Activated T-helper 17 cell treated with anti-CD3 and anti-CD28 coated beads, Interleukin-2, amount 50 U/mL, for 72 hours (primary cell): ENCODE results near the gene GPR15. TPM values are rescaled to one million over a fixed set of nuclear protein-coding genes. Genes with fewer than 3 reads are reported as not detected.

Experiments
- ATAC-seq: fragments of 150-1000 bp; cut with Tn5 transposase; replicated peaks from 2 replicates; pipeline ENCODE4 v1.10.0; 2021; ENCODE audit warnings: mild to moderate bottlenecking, moderate library complexity
- H3K27ac Mint-ChIP-seq: one replicate; pipeline ENCODE4 v1.8.0; 2022; ENCODE audit warnings: mixed read lengths
- H3K27me3 Mint-ChIP-seq: one replicate; pipeline ENCODE4 v1.8.0; 2022; ENCODE audit warnings: mixed read lengths
- H3K36me3 Mint-ChIP-seq: one replicate; pipeline ENCODE4 v1.8.0; 2022; ENCODE audit warnings: low read depth, mild to moderate bottlenecking, mixed read lengths
- H3K4me1 Mint-ChIP-seq: one replicate; pipeline ENCODE4 v1.8.0; 2022; ENCODE audit warnings: mixed read lengths
- H3K4me3 Mint-ChIP-seq: one replicate; pipeline ENCODE4 v1.8.0; 2022; ENCODE audit warnings: mild to moderate bottlenecking, mixed read lengths
- H3K9me3 Mint-ChIP-seq: one replicate; pipeline ENCODE4 v1.8.0; 2022; ENCODE audit warnings: mixed read lengths
- total RNA-seq, 2 donors: library from RNA; stranded (reverse); gene quantifications; one replicate each; pipeline ENCODE4 v1.2.3, GENCODE V29; 2022

Gene GPR15
- 10 to 100 TPM; 24.0 to 52.1 TPM for total RNA-seq

DNA sequence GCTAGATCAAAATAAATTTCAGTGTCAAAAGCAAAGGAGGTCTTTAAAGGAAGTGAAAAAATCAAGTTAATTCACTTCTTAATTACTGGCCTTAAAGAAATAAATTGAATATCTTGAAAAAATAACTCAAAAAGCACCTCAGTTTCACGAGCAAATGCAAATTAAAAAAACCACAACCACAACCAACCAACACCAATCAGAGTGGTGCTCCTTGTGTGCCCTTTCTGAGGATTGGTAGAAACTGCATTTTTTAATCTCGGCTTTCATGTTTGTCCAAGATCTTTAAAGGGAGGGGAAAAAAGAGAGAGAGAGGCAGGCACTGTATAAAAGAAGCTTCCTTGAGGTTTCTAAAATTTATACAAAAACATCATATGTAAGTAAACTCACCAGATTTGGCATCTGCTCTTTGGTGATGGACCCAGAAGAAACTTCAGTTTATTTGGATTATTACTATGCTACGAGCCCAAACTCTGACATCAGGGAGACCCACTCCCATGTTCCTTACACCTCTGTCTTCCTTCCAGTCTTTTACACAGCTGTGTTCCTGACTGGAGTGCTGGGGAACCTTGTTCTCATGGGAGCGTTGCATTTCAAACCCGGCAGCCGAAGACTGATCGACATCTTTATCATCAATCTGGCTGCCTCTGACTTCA is at the start of gene GPR15:
GPR15 (plus strand) TSS at position 357 of the 653 bp plus-strand sequence; CDS start at position 413, 56 bp downstream.
- Mint-ChIP-seq H3K4me1 (peaks cover 17% of the 10 kb centered on the region), H3K27ac (peak within 1 kb of the TSS; percentile 19), H3K4me3 (peak within 1 kb of the TSS; percentile 63), H3K9me3 (no peaks in the 10 kb centered on the region), H3K36me3 (peaks cover 79% of the 10 kb centered on the region), H3K27me3 (no peaks in the 10 kb centered on the region)
- peak; percentile 27 for ATAC-seq

GRCh38 chr3:98482717-98483482 is 48.9 kb upstream of the GPR15 start:
- H3K36me3 Mint-ChIP-seq, result no peaks in the 10 kb centered on the region
- H3K27me3 Mint-ChIP-seq, result peaks cover 4% of the 10 kb centered on the region
- H3K4me3 Mint-ChIP-seq, result no peak overlapping the region
- peaks cover 20% of the 10 kb centered on the region for H3K9me3 Mint-ChIP-seq
- no peaks in the 10 kb centered on the region for H3K4me1 Mint-ChIP-seq
- H3K27ac Mint-ChIP-seq, result no peak overlapping the region
- no peak for ATAC-seq

DNA sequence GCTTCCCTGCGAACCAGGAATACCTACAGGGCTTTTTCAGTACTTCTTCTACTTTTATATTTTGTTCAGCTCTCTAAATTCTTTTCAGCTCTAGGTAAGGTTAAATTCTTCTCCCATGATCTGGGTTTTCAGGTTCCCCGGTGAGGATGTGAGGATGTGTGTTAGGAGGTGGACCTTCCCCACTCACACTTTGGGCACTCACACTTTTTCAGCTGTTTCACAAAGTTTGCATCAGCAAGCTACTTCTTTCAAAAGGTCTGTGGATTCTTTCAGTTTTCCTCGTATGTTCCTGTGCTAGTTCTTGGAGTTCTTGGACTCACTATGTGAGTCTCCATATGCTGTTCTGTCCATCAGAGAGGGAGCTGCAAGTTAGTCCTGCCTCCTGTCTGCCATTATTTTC is 48.2 kb upstream of the GPR15 start:
- H3K4me1 Mint-ChIP-seq, result no peaks in the 10 kb centered on the region
- no peaks in the 10 kb centered on the region for H3K36me3 Mint-ChIP-seq
- no peak for ATAC-seq
- H3K4me3 Mint-ChIP-seq, result no peak overlapping the region
- H3K27me3 Mint-ChIP-seq, result peaks cover 4% of the 10 kb centered on the region
- no peak overlapping the region for H3K27ac Mint-ChIP-seq
- H3K9me3 Mint-ChIP-seq, result peaks cover 26% of the 10 kb centered on the region

DNA sequence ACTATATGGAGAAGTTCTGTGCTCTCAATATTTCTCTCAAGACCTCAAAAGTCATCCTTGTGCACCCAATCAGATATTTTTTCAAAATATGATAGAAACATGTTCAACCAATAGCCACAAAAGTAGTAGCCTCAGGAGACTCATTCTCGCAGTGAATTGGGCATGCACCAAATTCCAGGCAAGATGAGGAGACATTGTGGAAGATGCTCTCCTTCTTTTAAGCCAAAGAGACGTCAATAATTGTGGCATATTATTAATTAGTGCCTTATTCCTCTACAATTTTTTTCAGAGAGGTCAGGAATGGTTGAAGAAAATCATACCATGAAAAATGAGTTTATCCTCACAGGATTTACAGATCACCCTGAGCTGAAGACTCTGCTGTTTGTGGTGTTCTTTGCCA is 34.4 kb upstream of the GPR15 start, which contains the start of gene OR5K2:
OR5K2 (plus strand) TSS at position 301 of the 400 bp plus-strand sequence; CDS start at position 301, 0 bp downstream.
- no peak within 1 kb of the TSS for H3K27ac Mint-ChIP-seq
- H3K36me3 Mint-ChIP-seq, result no peaks in the 10 kb centered on the region
- no peak within 1 kb of the TSS for H3K4me3 Mint-ChIP-seq
- peaks cover 4% of the 10 kb centered on the region for H3K9me3 Mint-ChIP-seq
- no peak for ATAC-seq
- peaks cover 2% of the 10 kb centered on the region for H3K4me1 Mint-ChIP-seq
- H3K27me3 Mint-ChIP-seq, result no peaks in the 10 kb centered on the region

GRCh38 chr3:98500019-98500418 is 31.8 kb upstream of the GPR15 start:
- H3K27ac Mint-ChIP-seq, result no peak overlapping the region
- H3K27me3 Mint-ChIP-seq, result no peaks in the 10 kb centered on the region
- no peak overlapping the region for H3K4me3 Mint-ChIP-seq
- peaks cover 7% of the 10 kb centered on the region for H3K4me1 Mint-ChIP-seq
- H3K9me3 Mint-ChIP-seq, result no peaks in the 10 kb centered on the region
- ATAC-seq, result no peak
- no peaks in the 10 kb centered on the region for H3K36me3 Mint-ChIP-seq

- H3K36me3 Mint-ChIP-seq, result peaks cover 6% of the 10 kb centered on the region
- no peaks in the 10 kb centered on the region for H3K9me3 Mint-ChIP-seq
- H3K4me3 Mint-ChIP-seq, result no peak overlapping the region
- no peak overlapping the region for H3K27ac Mint-ChIP-seq
- ATAC-seq, result no peak
- H3K27me3 Mint-ChIP-seq, result no peaks in the 10 kb centered on the region
- peaks cover 7% of the 10 kb centered on the region for H3K4me1 Mint-ChIP-seq
These were observed 30.5 kb upstream of the GPR15 start for GRCh38 chr3:98501270-98501669.

GRCh38 chr3:98501863-98502576 is 29.8 kb upstream of the GPR15 start:
- Mint-ChIP-seq H3K27ac (no peak overlapping the region), H3K4me1 (peaks cover 7% of the 10 kb centered on the region), H3K9me3 (no peaks in the 10 kb centered on the region), H3K36me3 (peaks cover 13% of the 10 kb centered on the region), H3K4me3 (no peak overlapping the region), H3K27me3 (no peaks in the 10 kb centered on the region)
- ATAC-seq, result no peak

DNA sequence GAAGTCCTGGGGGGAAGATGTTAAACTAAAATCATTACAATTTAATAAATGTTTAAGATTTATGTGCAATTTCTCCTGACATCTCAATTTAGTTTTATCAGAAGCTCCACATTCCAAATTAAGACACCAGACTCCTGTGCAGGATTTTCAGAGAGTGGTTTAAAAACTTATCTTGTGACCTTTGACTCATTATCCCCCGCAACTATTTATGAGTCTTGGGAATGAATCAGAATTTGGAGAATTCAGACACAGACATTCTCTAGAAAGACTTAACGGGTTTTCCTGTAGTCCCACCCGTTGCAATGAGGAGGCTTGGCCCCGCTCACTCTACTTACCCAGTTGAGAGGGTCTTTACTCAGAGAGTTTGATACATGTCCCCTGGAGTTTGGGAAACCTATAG is 27.2 kb upstream of the GPR15 start:
- Mint-ChIP-seq H3K4me3 (no peak overlapping the region), H3K36me3 (peaks cover 37% of the 10 kb centered on the region), H3K27me3 (no peaks in the 10 kb centered on the region), H3K9me3 (no peaks in the 10 kb centered on the region), H3K4me1 (peaks cover 20% of the 10 kb centered on the region), H3K27ac (no peak overlapping the region)
- no peak for ATAC-seq

GRCh38 chr3:98508582-98508981 is 23.2 kb upstream of the GPR15 start:
- no peaks in the 10 kb centered on the region for H3K9me3 Mint-ChIP-seq
- peaks cover 21% of the 10 kb centered on the region for H3K4me1 Mint-ChIP-seq
- H3K4me3 Mint-ChIP-seq, result no peak overlapping the region
- ATAC-seq, result peak; percentile 72
- H3K27me3 Mint-ChIP-seq, result no peaks in the 10 kb centered on the region
- peaks cover 77% of the 10 kb centered on the region for H3K36me3 Mint-ChIP-seq
- peak overlapping the region; percentile 7 for H3K27ac Mint-ChIP-seq

DNA sequence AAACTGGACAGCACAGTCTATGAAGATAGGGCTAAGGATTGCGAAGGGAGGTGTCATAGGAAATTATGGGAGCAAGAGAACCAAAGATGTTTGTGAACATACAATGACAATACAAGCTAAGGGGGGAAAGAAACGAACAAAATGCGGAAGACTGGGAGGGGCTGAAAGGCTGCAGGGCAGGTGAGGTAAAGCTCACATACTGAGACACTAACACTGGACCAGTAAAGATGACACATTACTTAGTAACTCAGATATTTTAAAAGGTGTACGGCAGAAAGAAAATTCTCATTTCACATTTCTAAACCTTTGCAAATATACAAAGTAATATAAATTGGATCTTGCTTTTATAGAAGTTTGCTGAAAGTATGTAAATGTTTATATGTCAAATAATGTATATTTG is 19.2 kb upstream of the GPR15 start:
- H3K36me3 Mint-ChIP-seq, result peaks cover 98% of the 10 kb centered on the region
- no peaks in the 10 kb centered on the region for H3K9me3 Mint-ChIP-seq
- H3K4me3 Mint-ChIP-seq, result no peak overlapping the region
- no peak for ATAC-seq
- H3K4me1 Mint-ChIP-seq, result peaks cover 33% of the 10 kb centered on the region
- H3K27ac Mint-ChIP-seq, result no peak overlapping the region
- no peaks in the 10 kb centered on the region for H3K27me3 Mint-ChIP-seq

- peak; percentile 56 for ATAC-seq
- no peaks in the 10 kb centered on the region for H3K9me3 Mint-ChIP-seq
- peaks cover 98% of the 10 kb centered on the region for H3K36me3 Mint-ChIP-seq
- H3K4me3 Mint-ChIP-seq, result peak overlapping the region; percentile 26
- H3K27ac Mint-ChIP-seq, result peak overlapping the region; percentile 12
- H3K27me3 Mint-ChIP-seq, result no peaks in the 10 kb centered on the region
- peaks cover 34% of the 10 kb centered on the region for H3K4me1 Mint-ChIP-seq
These were observed 18.7 kb upstream of the GPR15 start for GRCh38 chr3:98513091-98513511.

GRCh38 chr3:98513736-98514135 is 18.0 kb upstream of the GPR15 start:
- no peaks in the 10 kb centered on the region for H3K9me3 Mint-ChIP-seq
- H3K27ac Mint-ChIP-seq, result peak overlapping the region; percentile 12
- peaks cover 98% of the 10 kb centered on the region for H3K36me3 Mint-ChIP-seq
- ATAC-seq, result peak; percentile 71
- peaks cover 32% of the 10 kb centered on the region for H3K4me1 Mint-ChIP-seq
- peak overlapping the region; percentile 26 for H3K4me3 Mint-ChIP-seq
- no peaks in the 10 kb centered on the region for H3K27me3 Mint-ChIP-seq

DNA sequence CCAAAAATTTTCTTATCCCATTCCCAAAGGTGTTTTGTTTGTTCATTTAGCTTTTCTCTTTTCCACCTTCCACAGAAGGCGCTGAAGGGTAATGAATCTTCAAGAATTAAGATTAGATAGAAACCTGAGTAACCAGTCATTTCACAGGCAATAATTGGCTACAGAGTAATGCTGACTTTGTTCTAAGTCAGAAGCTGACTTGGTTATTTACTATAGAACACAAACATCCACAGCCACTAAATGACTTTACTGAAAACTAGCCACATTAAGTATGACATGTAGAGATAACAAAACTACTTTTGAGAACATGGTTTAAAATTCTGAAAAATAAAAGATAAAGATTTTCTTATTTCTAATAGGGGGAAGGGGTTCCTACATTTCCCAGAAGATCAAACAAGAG is 16.8 kb upstream of the GPR15 start:
- Mint-ChIP-seq H3K36me3 (peaks cover 99% of the 10 kb centered on the region), H3K4me1 (peaks cover 35% of the 10 kb centered on the region), H3K27me3 (no peaks in the 10 kb centered on the region), H3K4me3 (no peak overlapping the region), H3K9me3 (no peaks in the 10 kb centered on the region), H3K27ac (peak overlapping the region; percentile 62)
- peak; percentile 46 for ATAC-seq

DNA sequence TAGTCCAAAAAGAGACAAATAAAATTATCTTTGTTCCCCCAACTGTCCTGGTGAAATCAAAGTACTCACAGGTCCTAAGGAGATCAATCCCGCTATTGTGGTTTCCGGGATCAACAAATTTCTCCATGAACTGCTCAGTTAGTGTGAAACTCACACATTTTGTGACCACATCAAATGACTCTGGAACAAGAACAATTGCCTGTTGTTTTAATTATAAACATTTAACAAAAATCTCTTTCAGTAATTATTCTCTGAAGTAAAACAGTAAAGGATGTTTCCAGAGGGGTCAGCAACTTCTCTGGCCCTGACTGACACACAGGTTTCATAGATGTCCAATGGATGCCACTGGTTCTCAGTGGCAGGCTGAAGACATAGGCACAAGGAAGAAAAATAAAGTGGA is 13.0 kb upstream of the GPR15 start:
- Mint-ChIP-seq H3K9me3 (no peaks in the 10 kb centered on the region), H3K27me3 (no peaks in the 10 kb centered on the region), H3K4me1 (peaks cover 46% of the 10 kb centered on the region), H3K36me3 (peaks cover 95% of the 10 kb centered on the region), H3K4me3 (peak overlapping the region; percentile 86), H3K27ac (peak overlapping the region; percentile 89)
- no peak for ATAC-seq
